HL-60 (cell line): Measurements from ENCODE around the gene TGM2.

ENCODE experiments used
- CTCF ChIP-seq: IDR thresholded peaks from one replicate; pipeline ENCODE4 v1.5.1; 2011; ENCODE audit warnings: low read length, control low read depth, inconsistent platforms; ENCODE audit not compliant: insufficient read depth
- SPI1 ChIP-seq: IDR thresholded peaks from 2 replicates; pipeline ENCODE4 v1.6.1; 2012; ENCODE audit warnings: low read depth, mild to moderate bottlenecking, borderline replicate concordance

DNA sequence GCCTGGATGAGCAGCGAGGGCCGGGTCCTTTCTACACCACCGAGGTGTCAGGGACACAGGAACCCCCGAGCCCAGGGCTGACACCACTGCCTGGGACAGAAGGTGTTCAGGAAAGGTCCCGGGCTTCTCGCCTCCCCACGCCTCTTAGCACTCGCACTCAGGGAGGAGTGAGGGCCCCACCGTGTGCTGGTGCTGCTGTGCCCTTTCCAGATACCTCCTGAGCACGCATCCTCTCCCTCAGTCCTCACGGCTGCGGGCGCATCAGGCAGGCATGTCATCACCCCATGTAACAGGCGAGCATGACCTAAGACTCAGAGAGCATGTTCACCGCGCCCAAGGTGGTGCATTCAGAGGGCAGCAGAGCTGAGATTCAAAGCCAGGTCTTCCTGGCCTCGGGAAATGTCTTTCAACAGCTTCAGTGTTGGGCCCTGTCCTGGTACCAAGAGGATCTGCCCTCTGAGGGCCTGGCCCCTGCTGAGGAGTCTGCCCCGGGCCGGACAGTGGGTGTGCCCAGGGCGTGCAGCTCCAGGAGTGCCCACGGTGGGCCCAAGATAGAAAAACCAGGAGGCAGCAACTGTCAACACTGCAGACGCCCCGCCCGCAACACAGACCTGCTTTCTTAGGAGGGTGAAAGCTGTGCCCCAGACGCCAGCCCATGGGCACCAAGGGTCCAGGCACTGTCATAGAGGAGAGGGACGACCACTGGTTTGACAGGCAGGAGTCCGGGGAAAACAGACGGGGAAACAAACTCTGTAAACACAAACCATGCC lies 29.2 kb downstream of the TGM2 start:
- TF ChIP-seq CTCF, result no peak
- TF ChIP-seq SPI1, result no peak
